ENCODE results near the gene HDAC10.

- TF ChIP-seq POLR2A (IDR thresholded peaks at IDR 0.05; ENCODE audit: low read depth, low read length) (no peak), POLR2AphosphoS5 (IDR thresholded peaks at IDR 0.05; ENCODE audit: low read depth, low read length) (no peak), TAF1 (IDR thresholded peaks at IDR 0.05; ENCODE audit: low read depth, low read length) (no peak)
Observed at GRCh38 chr22:50257451-50258360, 6.6 kb upstream of the HDAC10 start.
